Hepatocyte (in vitro differentiated cells): ENCODE measurements around the gene SP140L.
"Not testable (repeated sequence)": the region's sequence is repeated elsewhere in the genome, so short reads cannot be mapped to it uniquely, and the experiment has no call there.

Experiments
- EZH2 ChIP-seq: fragments of 200-600 bp; sonication (generic); IDR thresholded peaks from 2 replicates; pipeline ENCODE4 v1.6.1; 2016; ENCODE audit warnings: antibody characterized with exemption, mild to moderate bottlenecking, borderline replicate concordance
- EZH2phosphoT487 ChIP-seq: fragments of 200-600 bp; sonication (generic); IDR thresholded peaks from one replicate; pipeline ENCODE4 v1.6.1; 2018; ENCODE audit warnings: antibody characterized with exemption, mild to moderate bottlenecking, low read depth, moderate library complexity; ENCODE audit not compliant: unreplicated experiment, severe bottlenecking
- TF ChIP-seq, protein P1 (sequence below): fragments of 200-600 bp; sonication (generic); IDR thresholded peaks from 2 replicates; pipeline ENCODE4 v1.5.1; 2016; ENCODE audit warnings: antibody characterized with exemption, mild to moderate bottlenecking; ENCODE audit not compliant: poor library complexity

- TF ChIP-seq, protein P1, sequence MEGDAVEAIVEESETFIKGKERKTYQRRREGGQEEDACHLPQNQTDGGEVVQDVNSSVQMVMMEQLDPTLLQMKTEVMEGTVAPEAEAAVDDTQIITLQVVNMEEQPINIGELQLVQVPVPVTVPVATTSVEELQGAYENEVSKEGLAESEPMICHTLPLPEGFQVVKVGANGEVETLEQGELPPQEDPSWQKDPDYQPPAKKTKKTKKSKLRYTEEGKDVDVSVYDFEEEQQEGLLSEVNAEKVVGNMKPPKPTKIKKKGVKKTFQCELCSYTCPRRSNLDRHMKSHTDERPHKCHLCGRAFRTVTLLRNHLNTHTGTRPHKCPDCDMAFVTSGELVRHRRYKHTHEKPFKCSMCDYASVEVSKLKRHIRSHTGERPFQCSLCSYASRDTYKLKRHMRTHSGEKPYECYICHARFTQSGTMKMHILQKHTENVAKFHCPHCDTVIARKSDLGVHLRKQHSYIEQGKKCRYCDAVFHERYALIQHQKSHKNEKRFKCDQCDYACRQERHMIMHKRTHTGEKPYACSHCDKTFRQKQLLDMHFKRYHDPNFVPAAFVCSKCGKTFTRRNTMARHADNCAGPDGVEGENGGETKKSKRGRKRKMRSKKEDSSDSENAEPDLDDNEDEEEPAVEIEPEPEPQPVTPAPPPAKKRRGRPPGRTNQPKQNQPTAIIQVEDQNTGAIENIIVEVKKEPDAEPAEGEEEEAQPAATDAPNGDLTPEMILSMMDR = not testable (repeated sequence)
- not testable (repeated sequence) for TF ChIP-seq EZH2, EZH2phosphoT487
These were observed 15.0 kb downstream of the SP140L start for GRCh38 chr2:230341936-230342528.
